Measurements from ENCODE around the gene VASP.
A peak's percentile ranks its signal among the peaks of the same experiment; 100 is the strongest.
"Not testable (repeated sequence)": the region's sequence is repeated elsewhere in the genome, so short reads cannot be mapped to it uniquely, and the experiment has no call there.

The VASP gene

GRCh38 chr19:45497791-45498190 lies 9.5 kb upstream of the VASP start:
- no peak for DNase-seq

GRCh38 chr19:45498411-45499195 lies 8.7 kb upstream of the VASP start, which contains the start of gene PPM1N:
TSS of gene PPM1N (plus strand) at chr19:45498443. CDS start at chr19:45498473, 30 bp downstream.
- no peak for DNase-seq

- DNase-seq = peak; percentile 18
Measured at GRCh38 chr19:45499196-45500180, 7.8 kb upstream of the VASP start.

- DNase-seq = no peak
Measured at GRCh38 chr19:45500918-45501729, 6.2 kb upstream of the VASP start.

GRCh38 chr19:45501730-45502014 lies 5.6 kb upstream of the VASP start:
- DNase-seq = no peak

- no peak for DNase-seq
Measured at GRCh38 chr19:45502111-45502510, 5.2 kb upstream of the VASP start.

GRCh38 chr19:45503909-45504308 lies 3.4 kb upstream of the VASP start:
- DNase-seq = no peak

GRCh38 chr19:45505151-45505995 lies 1.9 kb upstream of the VASP start:
- DNase-seq = peak; percentile 31

GRCh38 chr19:45505996-45506245 lies 1.4 kb upstream of the VASP start:
- DNase-seq = no peak

GRCh38 chr19:45506246-45506988 lies 862 bp upstream of the VASP start:
- DNase-seq = peak; percentile 90

- DNase-seq = peak; percentile 25
Measured at GRCh38 chr19:45507872-45508416, 665 bp downstream of the VASP start.

- no peak for DNase-seq
Measured at GRCh38 chr19:45508417-45508860, 1.2 kb downstream of the VASP start.

- peak; percentile 70 for DNase-seq
Measured at GRCh38 chr19:45508861-45509691, 1.8 kb downstream of the VASP start.

GRCh38 chr19:45509692-45510015 lies 2.4 kb downstream of the VASP start:
- DNase-seq = no peak

GRCh38 chr19:45510352-45510751 lies 3.1 kb downstream of the VASP start:
- not testable (repeated sequence) for DNase-seq

- DNase-seq = no peak
Measured at GRCh38 chr19:45511074-45511473, 3.8 kb downstream of the VASP start.

- no peak for DNase-seq
Measured at GRCh38 chr19:45512881-45513483, 5.7 kb downstream of the VASP start.

- DNase-seq = no peak
Measured at GRCh38 chr19:45514376-45515051, 7.2 kb downstream of the VASP start.

- no peak for DNase-seq
Measured at GRCh38 chr19:45515081-45515624, 7.9 kb downstream of the VASP start.
